GM19043 (cell line): ENCODE data around the gene PADI3.

Source experiments
- ATAC-seq: cut with Tn5 transposase; IDR thresholded peaks from one replicate; pipeline ENCODE4 v1.9.1; 2021; ENCODE audit warnings: low read depth; ENCODE audit not compliant: unreplicated experiment

Gene PADI3

GRCh38 chr1:17248781-17249180 is at the start of gene PADI3:
Gene PADI3 (plus strand): TSS chr1:17249098. CDS start chr1:17249138, 40 bp downstream.
- ATAC-seq, result no peak

GRCh38 chr1:17199267-17200044 is 49.4 kb upstream of the PADI3 start:
- ATAC-seq, result no peak

GRCh38 chr1:17200246-17200645 is 48.7 kb upstream of the PADI3 start:
- no peak for ATAC-seq

GRCh38 chr1:17200756-17201155 is 48.1 kb upstream of the PADI3 start:
- ATAC-seq, result no peak

GRCh38 chr1:17201201-17202021 is 47.5 kb upstream of the PADI3 start:
- ATAC-seq, result no peak

GRCh38 chr1:17204546-17205440 is 44.1 kb upstream of the PADI3 start, which contains the start of gene PADI1:
Gene PADI1 (plus strand): TSS chr1:17205128. CDS start chr1:17205218, 90 bp downstream.
- ATAC-seq, result no peak

GRCh38 chr1:17205652-17206051 is 43.2 kb upstream of the PADI3 start:
- no peak for ATAC-seq

- ATAC-seq, result no peak
Measured at GRCh38 chr1:17206196-17206595, 42.7 kb upstream of the PADI3 start.

GRCh38 chr1:17207046-17207445 is 41.9 kb upstream of the PADI3 start:
- ATAC-seq, result no peak

GRCh38 chr1:17207540-17207939 is 41.4 kb upstream of the PADI3 start:
- no peak for ATAC-seq

- ATAC-seq, result peak; percentile 71
Measured at GRCh38 chr1:17207966-17208418, 40.9 kb upstream of the PADI3 start.

GRCh38 chr1:17208546-17208945 is 40.4 kb upstream of the PADI3 start:
- ATAC-seq, result no peak

- ATAC-seq, result no peak
Measured at GRCh38 chr1:17209430-17209829, 39.5 kb upstream of the PADI3 start.

- no peak for ATAC-seq
Measured at GRCh38 chr1:17210176-17210575, 38.7 kb upstream of the PADI3 start.

- ATAC-seq, result no peak
Measured at GRCh38 chr1:17211377-17211776, 37.5 kb upstream of the PADI3 start.

- no peak for ATAC-seq
Measured at GRCh38 chr1:17212009-17212408, 36.9 kb upstream of the PADI3 start.

- ATAC-seq, result no peak
Measured at GRCh38 chr1:17212487-17213121, 36.3 kb upstream of the PADI3 start.

GRCh38 chr1:17213148-17213781 is 35.6 kb upstream of the PADI3 start:
- no peak for ATAC-seq

- ATAC-seq, result no peak
Measured at GRCh38 chr1:17213782-17214148, 35.1 kb upstream of the PADI3 start.
